ENCODE measurements around the gene IMPA2. TPM values are rescaled to one million over a fixed set of nuclear protein-coding genes. Genes with fewer than 3 reads are reported as not detected.

Gene IMPA2
- total and polyA plus RNA-seq, 2 of the 8 experiments (the other 6 are each of a cell fraction or from before 2014, with no cell fraction given): 102 to 140 TPM

- TF ChIP-seq BACH1 (IDR thresholded peaks at IDR 0.05; ENCODE audit: low read length) (no peak), CBX5 (IDR thresholded peaks at IDR 0.05; ENCODE audit: low read depth, low read length) (no peak)
Observed at GRCh38 chr18:11989966-11990380, 8.7 kb downstream of the IMPA2 start (continued).

All from H1 (cell line).